BLaER1 treated with 17β-estradiol and CSF1 and Interleukin-3, amounts not matched to agents 10 nM and 100 nM (cell line): ENCODE results near the gene SORCS2.

Experiments used
- H3K27ac ChIP-seq, 11 experiments: shearing (Covaris generic); formaldehyde crosslinking; 2 replicates each; pipeline ENCODE4 v1.8.1; 2022
- H3K27me3 ChIP-seq, 11 experiments: shearing (Covaris generic); formaldehyde crosslinking; 2 replicates each; pipeline ENCODE4 v1.8.1; 2022
- H3K36me3 ChIP-seq, 11 experiments: shearing (Covaris generic); formaldehyde crosslinking; 2 replicates each; pipeline ENCODE4 v1.8.1; 2022
- H3K4me1 ChIP-seq, 10 experiments: shearing (Covaris generic); formaldehyde crosslinking; 2 replicates each; pipeline ENCODE4 v1.8.1; 2022
- H3K4me2 ChIP-seq, 11 experiments: shearing (Covaris generic); formaldehyde crosslinking; 2 replicates each; pipeline ENCODE4 v1.8.1; 2022
- H3K4me3 ChIP-seq, 10 experiments: shearing (Covaris generic); formaldehyde crosslinking; 2 replicates each; pipeline ENCODE4 v1.8.1; 2022
- H3K9ac ChIP-seq, 11 experiments: shearing (Covaris generic); formaldehyde crosslinking; 2 replicates each; pipeline ENCODE4 v1.8.1; 2022
- H3K9me3 ChIP-seq, 11 experiments: shearing (Covaris generic); formaldehyde crosslinking; replicated peaks in 1 of 11; 2 replicates each; pipeline ENCODE4 v1.8.1; 2022
- H4K20me1 ChIP-seq, 11 experiments: shearing (Covaris generic); formaldehyde crosslinking; 2 replicates each; pipeline ENCODE4 v1.8.1; 2022
- Cebpa-rat ChIP-seq, 11 experiments: shearing (Covaris generic); IDR thresholded peaks; 2 replicates each; pipeline ENCODE4 v1.8.1; 2022

Gene SORCS2

DNA sequence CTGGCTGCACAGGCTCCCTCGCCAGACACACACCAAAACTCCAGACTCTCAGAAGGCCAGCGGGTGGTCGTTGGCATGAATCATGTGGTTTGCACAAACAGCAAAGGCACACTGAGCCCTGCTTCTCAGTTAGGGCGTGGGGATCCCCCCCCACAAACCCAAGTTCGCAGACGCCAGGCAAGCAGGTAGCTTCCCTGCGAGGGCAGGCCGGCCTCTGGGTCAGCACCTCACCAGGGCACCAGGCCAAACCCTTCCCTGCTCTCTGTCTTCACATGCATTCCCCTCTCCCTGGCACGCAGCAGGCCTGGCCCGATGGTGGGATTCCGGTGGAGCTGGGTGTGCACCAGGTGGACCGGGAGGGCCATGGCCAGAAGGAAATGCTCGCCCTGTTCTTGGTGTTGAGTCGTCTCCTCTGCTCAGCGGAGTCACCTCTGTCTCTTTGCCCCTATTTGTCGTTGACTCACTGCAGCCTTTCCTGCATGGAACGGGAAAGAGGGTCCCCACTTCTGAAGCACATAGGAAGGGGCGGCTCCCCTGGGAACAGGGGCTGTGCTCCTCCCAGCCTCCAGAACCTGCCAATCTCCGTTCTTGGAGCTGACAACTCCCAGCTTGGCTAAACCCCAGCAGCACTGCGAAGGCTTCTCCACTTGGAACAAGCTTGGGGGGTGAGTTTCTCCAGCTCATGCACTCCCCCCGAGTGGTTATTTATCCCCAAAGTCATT, 51.4 kb downstream of the SORCS2 start:
- Histone ChIP-seq H3K4me1 (peaks cover 0 to 31% (median 25%) of the 10 kb centered on the region in 10 experiments; a peak in 17 of 20 replicates), H3K4me2 (no peak overlapping the region), H3K36me3 (no peaks in the 10 kb centered on the region), H3K4me3 (no peak overlapping the region), H3K9ac (no peak overlapping the region), H3K9me3 (peaks cover 0 to 5% (median under 1%) of the 10 kb centered on the region in 11 experiments; a peak in 9 of 22 replicates), H3K27me3 (peaks cover 0 to 8% (median 0%) of the 10 kb centered on the region in 11 experiments; a peak in 3 of 22 replicates), H3K27ac (no peak overlapping the region), H4K20me1 (peaks cover 0 to 24% (median 0%) of the 10 kb centered on the region in 11 experiments; a peak in 6 of 22 replicates)
- TF ChIP-seq Cebpa-rat (IDR thresholded peaks at IDR 0.05), result no peak

- Histone ChIP-seq H3K36me3 (no peaks in the 10 kb centered on the region), H3K9me3 (peaks cover 0 to 6% (median 6%) of the 10 kb centered on the region in 11 experiments; a peak in 9 of 22 replicates), H4K20me1 (peaks cover 0 to 24% (median 0%) of the 10 kb centered on the region in 11 experiments; a peak in 5 of 22 replicates), H3K4me3 (no peak overlapping the region), H3K27ac (no peak overlapping the region), H3K4me2 (no peak overlapping the region), H3K9ac (no peak overlapping the region), H3K4me1 (peaks cover 0 to 25% (median 20%) of the 10 kb centered on the region in 10 experiments; a peak in 17 of 20 replicates), H3K27me3 (peaks cover 0 to 5% (median 0%) of the 10 kb centered on the region in 11 experiments; a peak in 2 of 22 replicates)
- TF ChIP-seq Cebpa-rat (IDR thresholded peaks at IDR 0.05), result no peak
These were observed 52.0 kb downstream of the SORCS2 start for GRCh38 chr4:7244331-7244665.

- no peak for TF ChIP-seq Cebpa-rat (IDR thresholded peaks at IDR 0.05)
These were observed 52.5 kb downstream of the SORCS2 start for GRCh38 chr4:7244751-7245320.

DNA sequence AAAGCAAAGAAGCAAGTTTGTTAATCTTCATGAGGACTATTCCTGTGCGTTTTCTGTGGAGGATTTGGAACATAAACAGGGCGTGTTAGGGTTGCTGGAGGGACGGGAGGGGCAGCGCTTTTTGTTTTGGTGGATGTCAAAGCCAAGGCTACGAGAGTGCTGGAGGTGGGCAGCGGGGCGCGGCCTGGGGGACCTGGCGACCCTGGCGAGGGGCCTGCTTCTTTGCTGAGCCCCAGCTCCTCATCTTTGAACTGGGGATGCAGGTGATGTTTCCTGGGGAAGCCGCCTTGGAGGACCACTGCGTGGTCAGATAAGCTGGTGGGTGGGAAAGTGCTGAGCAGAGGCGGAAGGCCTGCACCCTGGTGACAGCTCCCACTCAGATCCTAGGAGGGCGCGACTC, 55.2 kb downstream of the SORCS2 start:
- no peaks in the 10 kb centered on the region for H3K36me3 ChIP-seq
- H3K9me3 ChIP-seq, result peaks cover 0 to 11% (median 7%) of the 10 kb centered on the region in 11 experiments; a peak in 9 of 22 replicates
- H3K4me1 ChIP-seq, result peaks cover 5 to 29% (median 22%) of the 10 kb centered on the region in 10 experiments; a peak in 17 of 20 replicates
- H3K4me2 ChIP-seq, result peak overlapping the region in 7 of 11 experiments; percentile 11 to 51 (median 41); a peak in 11 of 22 replicates
- no peak overlapping the region for H3K27ac ChIP-seq
- H3K4me3 ChIP-seq, result no peak overlapping the region
- no peak for TF ChIP-seq Cebpa-rat (IDR thresholded peaks at IDR 0.05)
- no peaks in the 10 kb centered on the region for H3K27me3 ChIP-seq
- no peak overlapping the region for H3K9ac ChIP-seq
- peaks cover 0 to 16% (median 0%) of the 10 kb centered on the region in 11 experiments; a peak in 4 of 22 replicates for H4K20me1 ChIP-seq

More at GRCh38 chr4:7244751-7245320, 52.5 kb downstream of the SORCS2 start:
- Histone ChIP-seq H3K27ac (no peak overlapping the region), H3K9me3 (peaks cover 0 to 11% (median 7%) of the 10 kb centered on the region in 11 experiments; a peak in 9 of 22 replicates), H3K4me1 (peaks cover 0 to 20% (median 14%) of the 10 kb centered on the region in 10 experiments; a peak in 16 of 20 replicates), H3K4me3 (no peak overlapping the region), H3K4me2 (no peak overlapping the region), H4K20me1 (peaks cover 0 to 24% (median 0%) of the 10 kb centered on the region in 11 experiments; a peak in 5 of 22 replicates), H3K36me3 (no peaks in the 10 kb centered on the region), H3K9ac (no peak overlapping the region), H3K27me3 (peaks cover 0 to 3% (median 0%) of the 10 kb centered on the region in 11 experiments; a peak in 1 of 22 replicates)

DNA sequence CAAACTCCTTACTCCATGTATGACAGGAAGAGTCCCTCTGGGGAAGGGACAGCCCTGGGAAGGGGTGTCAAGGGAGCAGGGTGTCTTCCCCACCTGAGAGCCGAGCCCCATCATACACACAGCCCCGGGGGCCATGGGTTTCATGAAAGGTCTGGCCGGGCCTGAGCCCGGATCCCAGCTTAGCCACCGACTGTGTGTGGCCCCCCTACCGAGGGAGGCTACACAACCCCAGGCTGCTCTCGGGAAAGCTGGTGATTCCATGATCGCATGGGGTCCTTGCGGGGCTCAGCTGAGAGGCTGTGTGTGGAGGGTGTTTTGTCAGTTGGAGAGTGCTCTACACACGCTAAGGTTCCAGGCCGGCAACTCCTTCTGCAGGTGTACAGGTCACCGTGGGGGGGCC, 55.6 kb downstream of the SORCS2 start:
- no peaks in the 10 kb centered on the region for H3K27me3 ChIP-seq
- H3K27ac ChIP-seq, result no peak overlapping the region

DNA sequence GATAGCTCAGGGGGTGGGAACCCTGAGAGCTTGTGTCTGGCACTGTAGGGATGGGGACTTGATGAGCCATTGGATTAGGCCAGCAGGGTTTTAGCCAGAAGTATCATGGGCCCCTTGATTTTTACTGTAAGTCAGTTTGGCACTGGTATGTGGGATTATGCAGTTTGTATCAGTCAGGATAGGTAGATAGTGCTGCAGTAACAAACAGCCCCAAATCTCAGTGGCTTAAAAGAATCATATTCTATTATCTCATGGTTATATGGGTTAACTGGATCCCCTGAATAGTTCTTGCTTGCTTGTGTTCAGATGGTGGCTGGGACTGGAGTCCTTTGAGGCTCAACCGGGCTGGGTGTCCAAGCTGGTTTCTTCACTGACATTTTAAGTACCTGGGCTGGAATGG, 56.5 kb downstream of the SORCS2 start:
- H3K36me3 ChIP-seq, result no peaks in the 10 kb centered on the region
- no peak for TF ChIP-seq Cebpa-rat (IDR thresholded peaks at IDR 0.05)
- peaks cover 0 to 11% (median 7%) of the 10 kb centered on the region in 11 experiments; a peak in 9 of 22 replicates for H3K9me3 ChIP-seq
- H4K20me1 ChIP-seq, result peaks cover 0 to 18% (median 3%) of the 10 kb centered on the region in 11 experiments; a peak in 8 of 22 replicates
- no peak overlapping the region for H3K4me3 ChIP-seq
- H3K4me1 ChIP-seq, result peaks cover 7 to 42% (median 35%) of the 10 kb centered on the region in 10 experiments; a peak in 18 of 20 replicates
- H3K27me3 ChIP-seq, result no peaks in the 10 kb centered on the region
- no peak overlapping the region for H3K4me2 ChIP-seq
- no peak overlapping the region for H3K27ac ChIP-seq
- H3K9ac ChIP-seq, result no peak overlapping the region

More for the DNA sequence above, 55.6 kb downstream of the SORCS2 start:
- H3K4me1 ChIP-seq, result peaks cover 7 to 33% (median 26%) of the 10 kb centered on the region in 10 experiments; a peak in 18 of 20 replicates
- peak overlapping the region in 7 of 11 experiments; percentile 11 to 51 (median 41); a peak in 9 of 22 replicates for H3K4me2 ChIP-seq
- peaks cover 0 to 11% (median 7%) of the 10 kb centered on the region in 11 experiments; a peak in 9 of 22 replicates for H3K9me3 ChIP-seq
- no peak for TF ChIP-seq Cebpa-rat (IDR thresholded peaks at IDR 0.05)
- H3K9ac ChIP-seq, result no peak overlapping the region
- H3K4me3 ChIP-seq, result no peak overlapping the region
- peaks cover 0 to 20% (median 0%) of the 10 kb centered on the region in 11 experiments; a peak in 7 of 22 replicates for H4K20me1 ChIP-seq
- H3K36me3 ChIP-seq, result no peaks in the 10 kb centered on the region

DNA sequence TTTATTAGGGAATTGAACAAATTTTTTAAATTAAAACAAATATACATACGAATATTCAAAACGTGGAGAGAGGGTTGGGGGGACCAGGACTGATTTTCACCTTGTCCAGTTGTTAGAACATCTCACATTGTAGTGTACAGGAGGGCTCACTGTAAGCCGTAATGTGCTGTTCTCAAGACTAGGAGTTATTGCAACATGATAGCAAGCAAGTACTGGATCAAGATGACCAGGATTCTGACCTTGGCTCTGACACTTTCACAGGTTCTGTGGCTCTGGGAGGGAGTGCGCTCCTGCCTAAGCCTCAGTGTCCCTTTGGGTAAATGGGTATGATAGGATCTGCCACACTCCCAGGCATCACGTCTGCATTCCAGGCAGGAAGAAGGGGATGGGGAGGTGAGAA, 59.0 kb downstream of the SORCS2 start:
- Histone ChIP-seq H3K4me3 (no peak overlapping the region), H3K27ac (no peak overlapping the region), H3K4me2 (peak overlapping the region in 9 of 11 experiments; percentile 35 to 87 (median 80); a peak in 16 of 22 replicates), H3K9me3 (peaks cover 0 to 11% (median 7%) of the 10 kb centered on the region in 11 experiments; a peak in 9 of 22 replicates), H3K27me3 (no peaks in the 10 kb centered on the region), H4K20me1 (peaks cover 0 to 17% (median 5%) of the 10 kb centered on the region in 11 experiments; a peak in 11 of 22 replicates), H3K9ac (no peak overlapping the region), H3K4me1 (peaks cover 7 to 67% (median 60%) of the 10 kb centered on the region in 10 experiments; a peak in 18 of 20 replicates), H3K36me3 (no peaks in the 10 kb centered on the region)
- TF ChIP-seq Cebpa-rat (IDR thresholded peaks at IDR 0.05), result no peak

DNA sequence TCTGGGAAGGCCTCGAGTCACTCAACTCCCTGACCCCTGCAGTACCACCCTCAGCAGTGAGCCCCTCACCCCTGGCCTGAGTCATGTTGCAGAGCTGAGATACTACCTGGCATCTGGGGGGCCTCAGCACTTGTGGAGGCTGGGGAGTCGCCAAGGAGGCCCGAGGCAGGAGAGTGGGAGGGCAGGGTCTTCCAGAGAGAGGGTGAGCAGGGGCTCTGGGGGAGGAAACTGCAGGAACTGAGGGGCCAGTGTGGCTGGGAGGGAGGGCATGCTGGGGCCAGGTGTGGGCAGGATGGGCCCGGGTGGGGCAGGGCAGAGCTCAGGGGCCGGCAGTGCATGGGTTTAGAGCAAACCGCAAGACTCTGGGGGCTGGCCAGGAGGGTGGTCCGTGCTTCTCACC, 59.7 kb downstream of the SORCS2 start:
- Histone ChIP-seq H3K27ac (no peak overlapping the region), H3K4me1 (peaks cover 7 to 74% (median 65%) of the 10 kb centered on the region in 10 experiments; a peak in 18 of 20 replicates), H3K27me3 (no peaks in the 10 kb centered on the region)

More for the DNA sequence above, 59.7 kb downstream of the SORCS2 start:
- Histone ChIP-seq H3K4me2 (peak overlapping the region in 9 of 11 experiments; percentile 35 to 87 (median 80); a peak in 18 of 22 replicates), H4K20me1 (peaks cover 0 to 21% (median 4%) of the 10 kb centered on the region in 11 experiments; a peak in 10 of 22 replicates), H3K4me3 (no peak overlapping the region), H3K9me3 (peaks cover 0 to 11% (median 7%) of the 10 kb centered on the region in 11 experiments; a peak in 9 of 22 replicates), H3K9ac (peak overlapping the region in 2 of 11 experiments; percentile 18 to 23; a peak in 3 of 22 replicates), H3K36me3 (no peaks in the 10 kb centered on the region)
- TF ChIP-seq Cebpa-rat (IDR thresholded peaks at IDR 0.05), result no peak
